ENCODE results near the gene PRR14. TPM values are rescaled to one million over a fixed set of nuclear protein-coding genes. Genes with fewer than 3 reads are reported as not detected.
A peak's percentile ranks its signal among the peaks of the same experiment; 100 is the strongest.

The PRR14 gene
- total and polyA plus RNA-seq, 2 donors (not counting 1 experiment from before 2014, with no cell fraction given) = 2.5 to 6.6 TPM

GRCh38 chr16:30651124-30652004, 604 bp downstream of the PRR14 start:
- DNase-seq (ENCODE audit: low read depth in 2 of 2) = peak; percentile 41 to 58
- H3K27ac ChIP-seq (ENCODE audit: insufficient read depth, low read length) = peak overlapping the region; percentile 94
- H3K79me2 ChIP-seq (ENCODE audit: control insufficient read depth, insufficient read depth, low read length) = peaks cover 13% of the 10 kb centered on the region
- H3K27me3 ChIP-seq (ENCODE audit: control insufficient read depth, insufficient read depth, low read length) = no peaks in the 10 kb centered on the region
- H3K4me2 ChIP-seq (ENCODE audit: extremely low read depth, insufficient read depth, low read length) = peak overlapping the region; percentile 90
- H3K9me3 ChIP-seq (ENCODE audit: control insufficient read depth, insufficient read depth, low read depth, low read length) = no peaks in the 10 kb centered on the region
- H2AFZ ChIP-seq (ENCODE audit: low read length) = peak overlapping the region; percentile 81
- TF ChIP-seq EZH2 (IDR thresholded peaks at IDR 0.05; ENCODE audit: low read length, missing control alignments) (no peak), CTCF (conservative IDR thresholded peaks at IDR 0.05 in 1 of 2, IDR thresholded peaks at IDR 0.05 in 1 of 2; ENCODE audit: low read depth in 1 of 2, low read length in 2 of 2) (peak in 1 of 2 donors; percentile 29)
- H3K4me3 ChIP-seq (replicated peaks in 1 of 4; ENCODE audit: control extremely low read depth in 1 of 4, insufficient read depth in 1 of 4, low read depth in 3 of 4, low read length in 4 of 4) = peak overlapping the region; percentile 81 to 99 (median 95)
- H3K4me1 ChIP-seq (ENCODE audit: control insufficient read depth, extremely low read depth, insufficient read depth, low read length) = peaks cover 5% of the 10 kb centered on the region
- H4K20me1 ChIP-seq (ENCODE audit: control insufficient read depth, extremely low read depth, insufficient read depth, low read length) = no peaks in the 10 kb centered on the region
- H3K36me3 ChIP-seq (ENCODE audit: control insufficient read depth, insufficient read depth, low read length) = peaks cover 11% of the 10 kb centered on the region
- peak overlapping the region; percentile 88 for H3K9ac ChIP-seq (ENCODE audit: insufficient read depth, low read length)

- H3K4me2 ChIP-seq (ENCODE audit: extremely low read depth, insufficient read depth, low read length) = peak overlapping the region; percentile 78
- H4K20me1 ChIP-seq (ENCODE audit: control insufficient read depth, extremely low read depth, insufficient read depth, low read length) = no peaks in the 10 kb centered on the region
- peaks cover 13% of the 10 kb centered on the region for H3K79me2 ChIP-seq (ENCODE audit: control insufficient read depth, insufficient read depth, low read length)
- peak overlapping the region; percentile 60 for H3K27ac ChIP-seq (ENCODE audit: insufficient read depth, low read length)
- peaks cover 8% of the 10 kb centered on the region for H3K4me1 ChIP-seq (ENCODE audit: control insufficient read depth, extremely low read depth, insufficient read depth, low read length)
- TF ChIP-seq CTCF (conservative IDR thresholded peaks at IDR 0.05 in 1 of 2, IDR thresholded peaks at IDR 0.05 in 1 of 2; ENCODE audit: low read depth in 1 of 2, low read length in 2 of 2) (no peak), EZH2 (IDR thresholded peaks at IDR 0.05; ENCODE audit: low read length, missing control alignments) (no peak)
- H3K27me3 ChIP-seq (ENCODE audit: control insufficient read depth, insufficient read depth, low read length) = no peaks in the 10 kb centered on the region
- peak in 1 of 2 donors; percentile 11 for DNase-seq (ENCODE audit: low read depth in 2 of 2)
- H3K9ac ChIP-seq (ENCODE audit: insufficient read depth, low read length) = peak overlapping the region; percentile 73
- no peak overlapping the region for H2AFZ ChIP-seq (ENCODE audit: low read length)
- peak overlapping the region; percentile 67 to 99 (median 84) for H3K4me3 ChIP-seq (replicated peaks in 1 of 4; ENCODE audit: control extremely low read depth in 1 of 4, insufficient read depth in 1 of 4, low read depth in 3 of 4, low read length in 4 of 4)
- peaks cover 12% of the 10 kb centered on the region for H3K36me3 ChIP-seq (ENCODE audit: control insufficient read depth, insufficient read depth, low read length)
- no peaks in the 10 kb centered on the region for H3K9me3 ChIP-seq (ENCODE audit: control insufficient read depth, insufficient read depth, low read depth, low read length)
Measured at GRCh38 chr16:30652005-30652296, 1.2 kb downstream of the PRR14 start.

DNA sequence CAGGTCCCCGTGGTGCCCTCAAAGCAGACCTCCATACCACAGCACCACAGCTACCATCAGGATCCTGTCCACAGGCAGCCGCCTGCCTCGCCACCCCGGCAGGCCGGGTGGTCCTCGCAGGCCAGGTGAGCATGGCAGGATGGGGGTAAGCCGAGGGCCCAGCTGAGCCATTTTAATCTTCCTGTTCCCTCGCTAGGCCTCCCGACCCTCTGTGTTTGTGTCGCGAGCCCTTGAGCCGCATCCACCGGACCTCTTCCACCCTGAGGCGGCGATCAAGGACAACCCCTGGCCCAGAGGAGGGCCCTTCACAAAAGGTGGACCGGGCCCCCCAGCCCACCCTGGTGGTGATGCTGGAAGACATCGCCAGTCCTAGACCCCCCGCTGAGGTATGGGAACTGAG, 2.0 kb downstream of the PRR14 start:
- Histone ChIP-seq H3K36me3 (ENCODE audit: control insufficient read depth, insufficient read depth, low read length) (peaks cover 13% of the 10 kb centered on the region), H3K9me3 (ENCODE audit: control insufficient read depth, insufficient read depth, low read depth, low read length) (no peaks in the 10 kb centered on the region), H3K79me2 (ENCODE audit: control insufficient read depth, insufficient read depth, low read length) (peaks cover 13% of the 10 kb centered on the region), H3K4me3 (replicated peaks in 1 of 4; ENCODE audit: control extremely low read depth in 1 of 4, insufficient read depth in 1 of 4, low read depth in 3 of 4, low read length in 4 of 4) (peak overlapping the region in 2 of 4 experiments; percentile 69 to 99), H3K9ac (ENCODE audit: insufficient read depth, low read length) (no peak overlapping the region), H4K20me1 (ENCODE audit: control insufficient read depth, extremely low read depth, insufficient read depth, low read length) (no peaks in the 10 kb centered on the region), H3K4me2 (ENCODE audit: extremely low read depth, insufficient read depth, low read length) (peak overlapping the region; percentile 78), H3K27ac (ENCODE audit: insufficient read depth, low read length) (no peak overlapping the region), H3K4me1 (ENCODE audit: control insufficient read depth, extremely low read depth, insufficient read depth, low read length) (peaks cover 14% of the 10 kb centered on the region), H2AFZ (ENCODE audit: low read length) (no peak overlapping the region), H3K27me3 (ENCODE audit: control insufficient read depth, insufficient read depth, low read length) (no peaks in the 10 kb centered on the region)
- DNase-seq (ENCODE audit: low read depth in 2 of 2) = no peak
- TF ChIP-seq CTCF (conservative IDR thresholded peaks at IDR 0.05 in 1 of 2, IDR thresholded peaks at IDR 0.05 in 1 of 2; ENCODE audit: low read depth in 1 of 2, low read length in 2 of 2) = no peak
- TF ChIP-seq EZH2 (IDR thresholded peaks at IDR 0.05; ENCODE audit: low read length, missing control alignments) = no peak

All from fibroblast of lung (primary cell).